H1 (cell line): Measurements from ENCODE around the gene EPM2A. TPM values are rescaled to one million over a fixed set of nuclear protein-coding genes. Genes with fewer than 3 reads are reported as not detected.

ENCODE experiments used
- CTCF ChIA-PET: fragments of 300-600 bp; sonication (Branson Sonifier 250); formaldehyde crosslinking; loops from one replicate; lab custom pipeline; 2021; ENCODE audit not compliant: partially characterized antibody; lab: Charles Lee
- POLR2A ChIA-PET: fragments of 300-600 bp; sonication (Branson Sonifier 250); formaldehyde crosslinking; loops from one replicate; lab custom pipeline; 2021; ENCODE audit warnings: inconsistent platforms; ENCODE audit not compliant: partially characterized antibody; lab: Charles Lee
- DNase-seq, 2 experiments: peaks; one replicate each; pipeline versions ENCODE4 v3.0.0 to v3.0.0-alpha.2; 2010 to 2022; ENCODE audit warnings: low spot score in 2 of 2, low read depth in 1 of 2, mixed read lengths in 1 of 2
- FAIRE-seq: peaks from 2 replicates; lab custom pipeline; 2011; peaks lifted over from hg19 to GRCh38; lab: Jason Lieb, UNC
- H2AFZ ChIP-seq: 2 replicates; pipeline ENCODE4 v1.8.1; 2012; ENCODE audit warnings: low read length, inconsistent platforms
- H2AK5ac ChIP-seq: 2 replicates; pipeline ENCODE4 v1.6.1; 2013; ENCODE audit warnings: low read depth, low read length
- H2BK120ac ChIP-seq: replicated peaks from 2 replicates; pipeline ENCODE3; 2013; ENCODE audit warnings: low read depth, low read length, inconsistent platforms
- H2BK12ac ChIP-seq: 2 replicates; pipeline ENCODE4 v1.6.1; 2013; ENCODE audit warnings: low read depth, low read length
- H2BK15ac ChIP-seq: 2 replicates; pipeline ENCODE4 v1.6.1; 2013; ENCODE audit warnings: low read length
- H2BK20ac ChIP-seq: 2 replicates; pipeline ENCODE4 v1.6.1; 2013; ENCODE audit warnings: low read length
- H2BK5ac ChIP-seq: 2 replicates; pipeline ENCODE4 v1.6.1; 2013; ENCODE audit warnings: low read depth, low read length
- H3K14ac ChIP-seq: 2 replicates; pipeline ENCODE4 v1.6.1; 2013; ENCODE audit warnings: inconsistent platforms; ENCODE audit not compliant: insufficient read length
- H3K18ac ChIP-seq: 2 replicates; pipeline ENCODE4 v1.6.1; 2013; ENCODE audit warnings: low read length; ENCODE audit errors: extremely low read depth
- H3K23ac ChIP-seq: 2 replicates; pipeline ENCODE4 v1.6.1; 2013; ENCODE audit warnings: inconsistent platforms; ENCODE audit not compliant: insufficient read length
- H3K23me2 ChIP-seq: 2 replicates; pipeline ENCODE4 v1.6.1; 2013; ENCODE audit warnings: low read depth, low read length
- H3K27ac ChIP-seq: 2 replicates; pipeline ENCODE4 v1.6.1; 2011; ENCODE audit warnings: low read depth, low read length, inconsistent platforms
- H3K27me3 ChIP-seq, 4 experiments: replicated peaks in 1 of 4; 1 replicate in 1 of 4; 2 replicates in 3 of 4; pipeline versions ENCODE4 v1.6.1 to v1.8.1; 2011 to 2013; ENCODE audit warnings: low read length in 3 of 4, mild to moderate bottlenecking in 3 of 4, inconsistent platforms in 2 of 4, mixed read lengths in 2 of 4, moderate library complexity in 1 of 4; ENCODE audit not compliant: control insufficient read depth in 3 of 4, insufficient read depth in 3 of 4; ENCODE audit errors: extremely low read depth in 1 of 4
- H3K36me3 ChIP-seq, 4 experiments: 2 replicates each; pipeline versions ENCODE4 v1.6.1 to v1.8.1; 2011 to 2013; ENCODE audit warnings: mild to moderate bottlenecking in 4 of 4, low read length in 3 of 4, moderate library complexity in 2 of 4, control low read depth in 1 of 4, inconsistent platforms in 1 of 4; ENCODE audit not compliant: insufficient read depth in 4 of 4, control insufficient read depth in 2 of 4
- H3K4ac ChIP-seq: replicated peaks from 2 replicates; pipeline ENCODE3; 2013; ENCODE audit warnings: low read length, low read depth, mixed read lengths, inconsistent platforms; ENCODE audit not compliant: insufficient read length
- H3K4me1 ChIP-seq, 4 experiments: replicated peaks in 1 of 4; 1 replicate in 1 of 4; 2 replicates in 3 of 4; pipeline versions ENCODE4 v1.6.1 to v1.8.1; 2011 to 2013; ENCODE audit warnings: low read length in 3 of 4, inconsistent platforms in 2 of 4, mixed read lengths in 1 of 4; ENCODE audit not compliant: insufficient read depth in 4 of 4, control insufficient read depth in 3 of 4
- H3K4me2 ChIP-seq, 2 experiments: 2 replicates each; pipeline versions ENCODE4 v1.6.1 to v1.8.1; 2011 to 2013; ENCODE audit warnings: low read depth in 2 of 2, low read length in 2 of 2, control low read depth in 1 of 2, inconsistent platforms in 1 of 2, mild to moderate bottlenecking in 1 of 2; ENCODE audit not compliant: insufficient read depth in 1 of 2
- H3K4me3 ChIP-seq, 4 experiments: fragments of 200-600, 300-600 bp in 1 of 4; sonication (generic), shearing (Covaris generic), sonication (Bioruptor Twin) in 1 of 4; 2 replicates each; pipeline versions ENCODE4 v1.5.1 to v1.8.1; 2011 to 2016; ENCODE audit warnings: low read length in 4 of 4, low read depth in 3 of 4, control low read depth in 2 of 4, inconsistent platforms in 2 of 4, mild to moderate bottlenecking in 2 of 4, mixed read lengths in 1 of 4, moderate library complexity in 1 of 4; ENCODE audit not compliant: insufficient read depth in 2 of 4; ENCODE audit errors: extremely low read depth in 1 of 4
- H3K56ac ChIP-seq: replicated peaks from 2 replicates; pipeline ENCODE3; 2013; ENCODE audit warnings: low read depth, mild to moderate bottlenecking, mixed read lengths, low read length, inconsistent platforms; ENCODE audit not compliant: insufficient read length
- H3K79me1 ChIP-seq: 2 replicates; pipeline ENCODE4 v1.6.1; 2013; ENCODE audit warnings: low read depth, low read length, control low read depth
- H3K79me2 ChIP-seq, 2 experiments: 2 replicates each; pipeline versions ENCODE4 v1.6.1 to v1.8.1; 2012 to 2013; ENCODE audit warnings: low read length in 2 of 2, mild to moderate bottlenecking in 2 of 2, inconsistent platforms in 1 of 2; ENCODE audit not compliant: insufficient read depth in 2 of 2, control insufficient read depth in 1 of 2
- H3K9ac ChIP-seq, 4 experiments: replicated peaks in 1 of 4; 1 replicate in 1 of 4; 2 replicates in 3 of 4; pipeline versions ENCODE4 v1.6.1 to v1.8.1; 2011 to 2013; ENCODE audit warnings: low read depth in 3 of 4, low read length in 3 of 4, control low read depth in 2 of 4, mild to moderate bottlenecking in 2 of 4, moderate library complexity in 2 of 4, inconsistent platforms in 1 of 4; ENCODE audit errors: extremely low read depth in 1 of 4
- H3K9me3 ChIP-seq, 2 experiments: 2 replicates each; pipeline versions ENCODE4 v1.6.1 to v1.8.1; 2012 to 2013; ENCODE audit warnings: mild to moderate bottlenecking in 2 of 2, moderate library complexity in 2 of 2, control low read depth in 1 of 2, inconsistent platforms in 1 of 2, low read depth in 1 of 2, low read length in 1 of 2, mixed read lengths in 1 of 2; ENCODE audit not compliant: insufficient read depth in 2 of 2
- H4K20me1 ChIP-seq, 2 experiments: replicated peaks in 1 of 2; 2 replicates each; pipeline versions ENCODE3 to v1.8.1; 2011 to 2013; ENCODE audit warnings: inconsistent platforms in 2 of 2, low read length in 2 of 2, mild to moderate bottlenecking in 1 of 2; ENCODE audit not compliant: insufficient read depth in 2 of 2, control insufficient read depth in 1 of 2
- H4K5ac ChIP-seq: 2 replicates; pipeline ENCODE4 v1.6.1; 2013; ENCODE audit warnings: low read length, low read depth, mixed read lengths, inconsistent platforms; ENCODE audit not compliant: insufficient read length
- H4K8ac ChIP-seq: 2 replicates; pipeline ENCODE4 v1.8.0; 2013; ENCODE audit warnings: mild to moderate bottlenecking, moderate library complexity, low read length, inconsistent platforms; ENCODE audit not compliant: insufficient read depth; ENCODE audit errors: extremely low read depth
- H4K91ac ChIP-seq: replicated peaks from 2 replicates; pipeline ENCODE3; 2013; ENCODE audit warnings: low read length, mixed read lengths, inconsistent platforms; ENCODE audit not compliant: insufficient read length
- CTBP2 ChIP-seq: IDR thresholded peaks from 2 replicates; pipeline ENCODE4 v1.7.0; 2011; ENCODE audit warnings: borderline replicate concordance, mild to moderate bottlenecking, moderate library complexity, mixed read lengths, low read length; ENCODE audit not compliant: insufficient read depth, insufficient read length
- WGBS, 2 experiments: shearing (Covaris generic) in 1 of 2; methylation state at CpG; one replicate each; pipeline versions ENCODE4 v1.1.6 to v1.1.7; 2013 to 2015; ENCODE audit warnings: low lambda C conversion rate in 2 of 2, mixed read lengths in 2 of 2, inconsistent platforms in 1 of 2, low coverage in 1 of 2, missing lambda C conversion rate in 1 of 2; ENCODE audit not compliant: insufficient replicate concordance in 2 of 2, insufficient coverage in 1 of 2, insufficient read length in 1 of 2; ENCODE audit errors: extremely low coverage in 1 of 2, missing lambda C conversion rate in 1 of 2; 5-methylcytosine and 5-hydroxymethylcytosine counted together
- polyA plus RNA-seq, 7 experiments: library from polyadenylated mRNA; depleted of rRNA in 3 of 7; stranded (reverse) in 5 of 7; unstranded in 2 of 7; fragments of >200 nt in 5 of 7; fragments of 200-250 nt in 2 of 7; gene quantifications; 1 replicate in 5 of 7; 2 replicates in 1 of 7; 4 replicates in 1 of 7; pipeline versions ENCODE4 v1.2.1 to v1.2.3, GENCODE V29; 2011 to 2013; ENCODE audit warnings: missing spikeins in 2 of 7, mixed read lengths in 2 of 7
- total RNA-seq: library from RNA; stranded (reverse); fragmentation: NEBNext Ultra II Directional; extraction: Animal tissue kit (Norgen Biotek cat#: 25700); gene quantifications from 2 replicates; pipeline ENCODE4 v1.2.1, GENCODE V29; 2021

The EPM2A gene
- total and polyA plus RNA-seq, 2 of the 8 experiments (the other 6 are each of a cell fraction or from before 2014, with no cell fraction given), result 2.3 to 6.2 TPM

- H3K36me3 ChIP-seq, result no peaks in the 10 kb centered on the region
- H2BK5ac ChIP-seq, result no peak overlapping the region
- ChIA-PET POLR2A (interaction anchor here (3.0 kb wide), 1 partner anchor 9 kb away, joined by 15 read pairs; the partner anchor contains the start of gene EPM2A), CTCF (interaction anchor here (1.2 kb wide), 1 partner anchor 57 kb away, joined by 3 read pairs; no protein-coding TSS in a partner anchor)
- H3K18ac ChIP-seq, result no peak overlapping the region
- H2BK120ac ChIP-seq, result no peak overlapping the region
- no peak overlapping the region for H2AK5ac ChIP-seq
- DNase-seq, result no peak
- no peaks in the 10 kb centered on the region for H3K23me2 ChIP-seq
- no peaks in the 10 kb centered on the region for H3K27me3 ChIP-seq
- no peak overlapping the region for H4K5ac ChIP-seq
- no peak overlapping the region for H2BK15ac ChIP-seq
- WGBS, 2 experiments, result 84% methylated on average over 2 of the region's 2 CpGs; no CpG with 5 or more reads in 1 of the 2 experiments
- H2AFZ ChIP-seq, result no peak overlapping the region
- TF ChIP-seq CTBP2, result no peak
- H3K4me2 ChIP-seq, result no peak overlapping the region
- H4K20me1 ChIP-seq, result no peaks in the 10 kb centered on the region
- FAIRE-seq, result no peak
- no peaks in the 10 kb centered on the region for H3K79me1 ChIP-seq
- H2BK20ac ChIP-seq, result no peak overlapping the region
- no peaks in the 10 kb centered on the region for H3K79me2 ChIP-seq
- H3K14ac ChIP-seq, result no peak overlapping the region
- H3K4me1 ChIP-seq, result no peaks in the 10 kb centered on the region
- no peak overlapping the region for H3K9ac ChIP-seq
- no peak overlapping the region for H3K4me3 ChIP-seq
- no peak overlapping the region for H3K23ac ChIP-seq
- no peak overlapping the region for H4K8ac ChIP-seq
- no peak overlapping the region for H3K4ac ChIP-seq
- H4K91ac ChIP-seq, result no peak overlapping the region
- H3K9me3 ChIP-seq, result no peaks in the 10 kb centered on the region
- H2BK12ac ChIP-seq, result no peak overlapping the region
- no peak overlapping the region for H3K56ac ChIP-seq
- H3K27ac ChIP-seq, result no peak overlapping the region
These were observed 9.3 kb upstream of the EPM2A start for GRCh38 chr6:145744619-145745018.
